GM18502 (cell line): ENCODE measurements around the gene PRAMEF15.
"Not testable (repeated sequence)": the region's sequence is repeated elsewhere in the genome, so short reads cannot be mapped to it uniquely, and the experiment has no call there.

Experiments used
- ATAC-seq: cut with Tn5 transposase; IDR thresholded peaks from one replicate; pipeline ENCODE4 v1.9.1; 2021; ENCODE audit warnings: mild to moderate bottlenecking; ENCODE audit not compliant: unreplicated experiment, poor library complexity

PRAMEF15 gene

GRCh38 chr1:13315281-13315680, at the start of gene PRAMEF15:
Gene PRAMEF15, plus strand, starts transcription at chr1:13315581. Its CDS starts 2,827 bp downstream, at chr1:13318408.
- not testable (repeated sequence) for ATAC-seq

DNA sequence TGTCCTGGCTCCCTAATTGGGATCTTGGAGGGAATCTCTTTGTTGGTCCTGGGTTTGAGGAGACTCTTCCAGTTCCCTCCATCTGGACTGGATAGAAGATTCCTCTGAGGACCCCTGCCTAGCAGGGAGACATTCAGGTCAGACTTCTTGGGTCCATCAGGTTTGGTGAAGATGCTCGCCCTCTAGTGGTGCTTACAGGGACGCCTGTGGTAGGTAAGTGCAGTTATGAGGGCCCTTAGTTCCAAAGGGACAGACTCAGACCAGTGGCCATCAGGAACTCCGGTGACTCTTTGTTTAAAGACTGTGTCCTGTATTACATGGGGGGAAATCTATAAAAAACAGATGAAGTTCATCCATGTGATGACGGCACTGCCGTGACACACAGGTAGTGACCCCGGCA, 38.4 kb upstream of the PRAMEF15 start:
- ATAC-seq: not testable (repeated sequence)

- ATAC-seq: not testable (repeated sequence)
Observed at GRCh38 chr1:13279617-13280016, 35.8 kb upstream of the PRAMEF15 start.

DNA sequence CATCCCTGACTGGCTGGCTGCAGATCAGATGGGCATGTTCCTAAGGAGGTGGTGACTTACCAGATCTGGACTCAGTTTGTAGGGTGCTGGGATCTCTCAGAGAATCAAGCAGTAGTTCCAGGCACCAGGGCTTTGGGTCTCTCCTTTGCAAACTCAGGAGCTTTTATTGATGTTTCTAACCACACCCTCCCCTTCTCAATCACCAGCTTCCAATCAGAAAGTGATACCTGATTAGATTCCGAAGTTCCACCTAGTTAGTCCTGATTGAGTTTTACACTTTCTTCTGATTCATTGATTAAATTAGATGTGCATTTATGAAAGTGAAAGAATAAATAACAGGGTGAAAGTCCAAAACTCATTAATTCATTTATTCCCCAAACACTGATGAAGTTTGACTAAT, 30.3 kb upstream of the PRAMEF15 start, which contains the start of gene PRAMEF8:
Gene PRAMEF8 (minus strand): TSS at position 101 of the 400 bp plus-strand sequence. CDS start 1,046 bp downstream, outside the sequence.
- not testable (repeated sequence) for ATAC-seq

DNA sequence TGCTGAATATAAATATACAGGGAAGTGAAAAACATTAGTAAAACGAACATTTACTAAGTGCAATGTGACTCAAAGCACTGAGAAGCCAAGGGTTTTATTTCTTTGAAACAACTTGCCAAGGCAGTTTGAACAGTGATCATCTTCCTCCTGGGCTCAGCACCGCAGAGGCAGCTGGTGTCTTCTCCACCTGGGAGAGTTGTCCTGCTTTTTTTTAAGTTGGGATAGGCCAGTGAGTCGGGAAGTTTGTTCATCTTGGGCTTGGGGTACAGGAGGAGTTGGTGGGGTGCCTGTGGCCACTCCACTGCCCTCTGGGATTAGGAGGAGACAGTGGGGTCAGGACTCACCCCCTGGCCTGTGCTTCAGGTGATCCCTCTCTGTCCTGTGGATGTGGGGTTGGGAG, 26.4 kb upstream of the PRAMEF15 start:
- ATAC-seq: not testable (repeated sequence)

DNA sequence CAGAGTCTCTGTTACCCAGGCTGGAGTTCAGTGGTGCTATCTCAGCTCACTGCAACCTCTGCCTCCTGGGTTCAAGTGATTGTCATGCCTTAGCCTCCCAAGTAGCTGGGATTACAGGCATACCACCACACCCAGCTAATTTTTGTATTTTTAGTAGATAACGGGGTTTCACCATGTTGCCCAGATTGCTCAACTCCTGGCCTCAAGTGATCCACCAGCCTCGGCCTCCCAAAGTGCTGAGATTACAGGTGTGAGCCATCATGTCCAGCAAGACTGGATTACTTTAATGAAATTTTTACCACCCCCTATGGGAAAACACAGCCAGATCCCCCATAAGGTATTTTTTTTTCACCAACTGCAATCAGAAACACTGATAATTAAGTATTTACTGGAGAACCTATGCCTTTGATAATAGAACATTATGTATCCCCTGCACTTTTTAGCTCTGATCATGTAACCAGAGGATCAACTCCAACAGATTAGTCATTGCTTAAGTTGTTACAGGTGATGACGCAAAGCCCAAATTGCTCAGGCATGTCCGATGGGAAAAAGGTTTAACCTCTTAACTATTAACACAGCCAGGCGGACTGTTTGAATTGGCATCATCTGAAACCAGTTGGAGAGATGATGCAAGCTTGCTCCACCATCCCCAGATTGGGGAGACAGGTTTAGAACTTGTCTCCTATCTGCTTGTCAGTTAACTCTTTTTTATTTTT, 18.0 kb upstream of the PRAMEF15 start:
- ATAC-seq: not testable (repeated sequence)

DNA sequence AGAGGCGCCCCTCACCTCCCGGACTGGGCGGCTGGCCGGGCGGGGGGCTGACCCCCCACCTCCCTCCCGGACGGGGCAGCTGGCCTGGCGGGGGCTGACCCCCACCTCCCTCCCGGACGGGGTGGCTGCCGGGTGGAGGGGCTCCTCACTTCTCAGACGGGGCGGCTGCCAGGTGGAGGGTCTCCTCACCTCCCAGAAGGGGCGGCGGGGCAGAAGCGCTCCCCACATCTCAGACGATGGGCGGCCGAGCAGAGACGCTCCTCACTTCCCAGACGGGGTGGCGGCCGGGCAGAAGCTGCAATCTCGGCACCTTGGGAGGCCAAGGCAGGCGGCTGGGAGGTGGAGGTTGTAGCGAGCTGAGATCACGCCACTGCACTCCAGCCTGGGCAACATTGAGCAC, 16.7 kb upstream of the PRAMEF15 start:
- ATAC-seq: not testable (repeated sequence)

DNA sequence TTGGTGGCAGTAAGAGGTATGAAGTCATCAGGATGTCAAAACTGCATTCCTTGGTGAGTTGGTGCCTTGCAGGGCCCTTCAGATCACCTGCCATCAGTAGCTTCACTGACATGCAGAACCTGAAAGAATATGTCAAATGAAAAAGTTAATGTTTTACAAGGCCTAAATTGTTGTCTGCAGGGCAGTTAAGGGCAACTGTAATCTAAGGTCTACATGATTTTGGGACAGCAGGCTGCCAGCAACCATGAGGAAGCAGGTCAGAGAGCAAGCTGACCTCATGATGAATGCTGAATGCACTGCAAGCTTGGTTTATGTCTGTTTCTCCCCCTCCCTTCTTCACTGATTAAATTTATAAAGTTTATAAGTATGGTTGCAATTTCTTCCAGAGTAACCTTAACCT, 13.2 kb upstream of the PRAMEF15 start:
- not testable (repeated sequence) for ATAC-seq

DNA sequence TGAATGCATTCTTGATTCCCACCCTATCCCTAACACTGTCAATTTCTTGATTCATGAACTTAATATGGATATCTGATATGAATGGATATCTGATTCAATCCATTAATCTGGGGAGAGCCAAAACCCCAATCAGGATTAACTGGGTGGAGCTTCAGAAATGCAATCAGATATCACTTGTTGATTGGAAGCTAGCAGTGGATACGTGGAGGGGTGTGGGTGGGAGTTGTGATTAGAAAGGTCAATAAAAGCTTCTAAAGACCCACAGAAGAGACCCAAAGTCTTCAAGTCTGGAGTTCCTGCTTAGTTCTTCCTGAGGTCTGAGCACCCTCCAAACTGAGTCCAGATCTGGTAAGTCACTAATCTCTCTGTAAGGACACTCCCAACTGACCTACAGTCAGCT, 12.1 kb upstream of the PRAMEF15 start, which contains the start of gene PRAMEF33:
Gene PRAMEF33 (plus strand): TSS at position 301 of the 400 bp plus-strand sequence. CDS start 2,416 bp downstream, outside the sequence.
- not testable (repeated sequence) for ATAC-seq

DNA sequence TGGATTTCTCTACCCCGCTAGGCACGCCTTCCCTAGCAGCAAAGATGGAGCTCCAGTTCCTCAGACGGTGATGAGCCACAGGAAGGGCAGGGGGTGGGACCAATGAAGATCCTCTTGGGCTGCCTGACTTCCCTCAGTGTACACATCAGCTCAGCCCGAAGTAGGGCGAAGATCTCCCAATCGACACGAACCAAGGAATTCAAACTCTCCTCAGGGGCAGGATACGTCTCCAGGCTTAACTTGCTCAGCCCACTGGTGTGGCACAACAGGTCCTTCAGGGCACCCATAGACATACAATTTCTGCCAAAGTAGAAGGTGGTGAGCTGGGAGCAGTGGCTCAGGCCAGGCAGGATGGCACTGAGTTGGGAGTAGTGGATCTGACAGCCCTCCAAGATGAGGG, 27.1 kb downstream of the PRAMEF15 start:
- ATAC-seq: not testable (repeated sequence)

DNA sequence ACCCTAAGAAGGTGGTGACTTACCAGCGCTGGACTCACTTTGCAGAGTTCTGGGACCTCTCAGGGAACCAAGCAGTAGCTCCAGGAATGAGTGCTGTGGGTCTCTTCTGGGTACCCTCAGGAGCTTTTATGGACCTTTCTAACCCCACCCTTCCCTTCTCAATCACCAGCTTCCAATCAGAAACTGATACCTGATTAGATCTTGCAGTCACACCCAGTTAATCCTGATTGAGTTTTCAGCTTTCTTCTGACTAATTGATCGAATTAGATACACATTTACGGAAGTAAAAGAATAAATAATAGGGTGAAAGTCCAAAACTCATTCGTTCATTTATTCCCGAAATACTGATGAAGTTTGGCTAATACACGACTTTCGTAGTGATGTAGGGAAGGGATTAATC, 31.7 kb downstream of the PRAMEF15 start, which contains the start of gene PRAMEF14:
Gene PRAMEF14 (minus strand): TSS at position 101 of the 400 bp plus-strand sequence. CDS start 1,820 bp downstream, outside the sequence.
- not testable (repeated sequence) for ATAC-seq

DNA sequence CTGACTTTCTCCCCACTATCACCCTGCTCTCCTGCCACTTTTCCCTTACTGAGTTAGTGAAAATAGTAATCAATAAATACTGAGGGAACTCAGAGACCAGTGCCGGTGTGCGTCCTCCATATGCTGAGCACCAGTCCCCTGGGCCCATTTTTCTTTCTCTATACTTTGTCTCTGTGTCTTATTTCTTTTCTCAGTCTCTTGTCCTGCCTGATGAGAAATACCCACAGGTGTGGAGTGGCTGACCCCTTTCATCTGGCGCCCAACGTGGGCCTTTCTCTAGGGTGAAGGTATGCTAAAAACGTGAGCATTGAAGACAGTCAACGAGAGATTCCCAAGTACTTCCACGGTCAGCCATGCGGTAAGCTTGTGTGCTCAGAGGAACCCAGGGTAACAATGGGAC, 38.1 kb downstream of the PRAMEF15 start:
- not testable (repeated sequence) for ATAC-seq

GRCh38 chr1:13354475-13354874, 39.1 kb downstream of the PRAMEF15 start:
- not testable (repeated sequence) for ATAC-seq

- not testable (repeated sequence) for ATAC-seq
Observed at GRCh38 chr1:13356774-13357173, 41.4 kb downstream of the PRAMEF15 start.

GRCh38 chr1:13362364-13362763, 47.0 kb downstream of the PRAMEF15 start:
- not testable (repeated sequence) for ATAC-seq

DNA sequence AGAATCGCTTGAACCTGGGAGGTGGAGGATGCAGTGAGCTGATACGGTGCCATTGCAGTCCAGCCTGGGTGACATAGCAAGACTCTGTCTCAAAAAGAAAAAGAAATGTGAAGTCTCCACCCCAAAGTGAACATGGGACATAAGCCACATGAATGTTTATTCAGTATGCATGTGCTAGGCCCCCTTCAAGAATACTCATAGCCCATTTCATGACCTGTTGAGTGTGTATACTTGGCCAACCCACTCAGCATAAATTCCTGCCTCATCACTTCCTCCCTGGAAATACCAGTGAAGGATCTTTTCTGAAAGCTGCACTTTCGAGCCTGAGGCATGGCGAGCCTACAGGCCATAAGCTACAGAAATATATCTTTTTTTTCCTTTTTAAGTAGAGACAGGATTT, 49.5 kb downstream of the PRAMEF15 start:
- not testable (repeated sequence) for ATAC-seq

DNA sequence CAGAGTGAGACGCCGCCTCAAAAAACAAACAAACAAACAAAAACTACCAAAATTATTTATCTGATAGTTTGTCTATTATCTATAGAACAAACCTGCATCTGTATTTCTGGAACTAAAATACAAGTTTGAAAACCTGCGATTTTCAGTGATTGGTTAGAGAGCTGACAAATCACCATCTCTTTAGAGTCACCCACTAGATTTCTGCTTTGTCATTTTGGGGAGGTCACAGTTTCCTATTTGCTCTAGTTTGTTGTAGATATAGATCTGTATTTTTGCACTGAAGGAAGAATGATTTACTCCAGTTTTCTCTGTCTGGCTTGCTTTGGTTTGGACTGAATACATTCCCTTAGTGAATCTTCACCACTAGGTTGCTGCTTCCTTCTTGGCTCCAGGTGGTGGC, 51.2 kb downstream of the PRAMEF15 start:
- not testable (repeated sequence) for ATAC-seq

- ATAC-seq: not testable (repeated sequence)
Observed at GRCh38 chr1:13368544-13368943, 53.2 kb downstream of the PRAMEF15 start.
